AG09319 (cell line): Measurements from ENCODE around the gene PRKX.
A peak's percentile ranks its signal among the peaks of the same experiment; 100 is the strongest.
"Not testable (repeated sequence)": the region's sequence is repeated elsewhere in the genome, so short reads cannot be mapped to it uniquely, and the experiment has no call there.

Experiments used
- DNase-seq: peaks from one replicate; pipeline ENCODE4 v3.0.0-alpha.2; 2010; ENCODE audit warnings: low read depth; ENCODE audit errors: extremely low read depth
- TF ChIP-seq, protein P1 (sequence below): IDR thresholded peaks from 2 replicates; pipeline ENCODE4 v1.5.1; 2011; ENCODE audit warnings: low read depth, mild to moderate bottlenecking, inconsistent platforms, low read length, moderate library complexity

Gene PRKX

DNA sequence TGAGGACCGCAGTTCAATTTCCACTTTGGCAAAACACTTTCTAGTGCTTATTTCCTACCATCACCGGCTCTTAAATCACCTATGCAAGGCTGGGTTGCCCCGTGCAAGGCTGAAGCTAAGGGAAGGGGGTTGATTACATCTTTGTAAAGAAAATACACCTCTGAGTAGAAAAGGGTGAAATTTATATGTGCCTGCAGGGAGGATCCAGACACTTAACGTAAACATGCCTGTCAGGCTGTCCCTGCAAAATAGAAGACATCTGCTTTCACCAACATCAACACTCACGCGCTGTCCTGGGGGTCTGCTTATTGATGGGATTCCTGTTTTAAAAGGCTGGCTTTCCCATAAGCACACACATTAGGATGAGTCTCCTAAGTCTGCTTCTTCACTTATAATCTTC lies 92.0 kb downstream of the PRKX start:
- TF ChIP-seq, protein P1, sequence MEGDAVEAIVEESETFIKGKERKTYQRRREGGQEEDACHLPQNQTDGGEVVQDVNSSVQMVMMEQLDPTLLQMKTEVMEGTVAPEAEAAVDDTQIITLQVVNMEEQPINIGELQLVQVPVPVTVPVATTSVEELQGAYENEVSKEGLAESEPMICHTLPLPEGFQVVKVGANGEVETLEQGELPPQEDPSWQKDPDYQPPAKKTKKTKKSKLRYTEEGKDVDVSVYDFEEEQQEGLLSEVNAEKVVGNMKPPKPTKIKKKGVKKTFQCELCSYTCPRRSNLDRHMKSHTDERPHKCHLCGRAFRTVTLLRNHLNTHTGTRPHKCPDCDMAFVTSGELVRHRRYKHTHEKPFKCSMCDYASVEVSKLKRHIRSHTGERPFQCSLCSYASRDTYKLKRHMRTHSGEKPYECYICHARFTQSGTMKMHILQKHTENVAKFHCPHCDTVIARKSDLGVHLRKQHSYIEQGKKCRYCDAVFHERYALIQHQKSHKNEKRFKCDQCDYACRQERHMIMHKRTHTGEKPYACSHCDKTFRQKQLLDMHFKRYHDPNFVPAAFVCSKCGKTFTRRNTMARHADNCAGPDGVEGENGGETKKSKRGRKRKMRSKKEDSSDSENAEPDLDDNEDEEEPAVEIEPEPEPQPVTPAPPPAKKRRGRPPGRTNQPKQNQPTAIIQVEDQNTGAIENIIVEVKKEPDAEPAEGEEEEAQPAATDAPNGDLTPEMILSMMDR = no peak
- no peak for DNase-seq

DNA sequence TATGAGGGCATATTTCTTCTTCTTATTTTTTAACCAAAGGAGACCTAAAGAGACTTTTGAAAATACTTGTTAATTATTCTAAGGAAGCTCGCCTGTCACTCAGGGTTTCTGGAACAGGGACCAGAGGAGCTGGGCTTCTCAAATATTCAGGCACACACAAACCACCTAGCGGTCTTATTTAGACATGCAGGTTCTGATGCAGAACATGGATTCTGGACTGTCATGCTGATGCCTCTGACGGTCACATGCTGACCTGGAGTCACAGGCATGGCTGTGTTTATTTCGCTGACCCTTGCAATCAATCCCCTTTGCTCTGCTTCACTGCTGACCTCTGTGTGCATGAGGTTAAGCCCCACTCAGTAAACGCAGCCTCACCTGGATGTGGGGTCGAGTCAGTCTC lies 101.7 kb downstream of the PRKX start:
- DNase-seq = not testable (repeated sequence)

DNA sequence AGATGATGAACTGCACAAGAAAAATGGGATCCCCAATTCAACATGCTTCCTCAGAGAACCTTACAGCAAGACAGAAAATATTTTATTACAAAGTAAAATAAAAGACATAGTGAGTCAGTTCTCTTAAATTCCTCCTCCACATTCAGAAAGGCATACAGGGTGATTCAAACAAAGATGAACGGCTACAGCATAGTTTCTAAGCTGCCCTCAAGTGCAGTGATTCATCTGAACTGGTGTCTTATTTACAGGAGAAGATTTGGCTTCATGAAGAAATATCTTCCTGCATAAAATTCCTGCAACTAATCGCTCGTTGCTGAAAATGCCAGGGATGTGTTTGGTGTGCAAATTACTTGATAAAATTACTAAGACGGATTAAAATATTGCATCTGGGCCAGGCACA lies 103.6 kb downstream of the PRKX start:
- peak; percentile 14 for DNase-seq
- TF ChIP-seq, protein P1 = no peak

DNA sequence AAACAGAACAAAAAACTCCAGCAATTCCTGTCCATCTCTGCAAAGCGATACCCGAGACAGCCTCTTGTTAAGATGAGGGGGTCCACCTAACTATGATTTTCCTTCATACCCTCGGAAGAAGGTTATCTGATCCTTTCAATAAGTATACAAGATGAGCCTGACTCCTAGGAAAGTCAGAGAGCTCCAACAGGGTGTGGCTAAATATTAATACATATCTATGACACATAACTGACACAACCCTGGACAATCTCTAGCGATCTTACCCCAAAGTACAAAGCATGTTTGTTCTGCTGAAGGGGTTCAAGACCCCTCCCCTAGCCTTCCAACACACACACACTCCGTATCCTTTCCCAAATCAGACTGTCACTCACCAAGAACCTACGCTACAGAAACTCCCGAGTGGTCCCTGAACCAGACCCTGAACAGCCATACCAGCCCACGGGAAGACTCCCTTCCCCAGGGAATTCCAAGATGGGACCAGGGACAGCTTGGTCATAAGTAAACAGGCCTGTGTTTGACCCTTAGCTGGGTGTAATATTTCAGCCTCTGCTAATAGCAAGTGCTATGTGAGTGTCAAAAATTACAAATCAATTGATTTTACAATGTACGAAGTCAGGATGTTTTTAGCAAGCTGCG lies 110.3 kb downstream of the PRKX start:
- DNase-seq = no peak
- TF ChIP-seq, protein P1 = no peak

DNA sequence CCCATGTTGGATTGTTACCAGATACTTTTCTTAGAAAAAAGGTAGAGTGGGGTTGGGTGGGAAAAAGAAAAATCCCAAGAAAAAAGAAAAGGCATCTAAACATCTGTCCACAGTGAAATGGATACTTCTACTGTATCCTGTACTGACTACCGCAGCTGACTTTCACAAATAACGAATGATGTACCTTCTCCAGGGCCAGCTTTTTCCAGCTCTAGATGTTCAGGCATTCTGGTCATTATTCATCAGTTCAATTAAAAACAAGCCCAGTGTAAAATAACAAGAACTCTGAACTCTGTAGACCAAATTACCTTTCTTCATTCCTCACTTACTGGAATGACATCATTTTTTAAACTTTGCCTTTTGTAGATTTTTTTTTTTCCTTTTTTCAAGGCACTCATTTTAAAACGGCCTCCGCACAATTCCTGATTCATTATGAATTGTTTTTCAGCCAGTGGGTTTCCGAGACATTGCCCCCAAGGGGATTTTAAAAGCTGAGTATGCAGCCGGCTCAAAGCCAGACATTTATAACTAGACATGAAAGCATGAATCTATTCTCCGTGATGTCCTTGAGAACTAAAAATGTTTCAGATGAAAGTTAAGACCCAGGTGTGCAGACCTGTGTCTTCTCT lies 113.5 kb downstream of the PRKX start:
- TF ChIP-seq, protein P1 = no peak

DNA sequence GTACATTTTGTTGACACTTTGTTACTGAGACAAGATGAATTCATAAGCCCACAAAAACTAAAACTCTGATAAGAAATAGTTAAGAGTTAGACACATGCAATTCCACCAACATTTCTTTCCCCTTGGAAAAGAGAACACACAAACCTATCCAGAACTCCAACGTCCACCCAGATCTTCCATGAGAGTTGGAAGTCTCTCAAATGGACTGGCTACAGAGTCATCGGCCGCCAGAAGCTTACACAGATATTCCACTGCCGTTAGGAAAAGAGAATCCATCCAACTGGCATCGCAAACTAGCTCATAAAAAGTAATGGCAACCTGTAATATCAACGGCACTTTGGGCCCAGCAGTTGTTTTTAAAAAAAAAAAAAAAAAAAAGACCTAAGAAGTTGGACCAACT lies 114.7 kb downstream of the PRKX start:
- no peak for DNase-seq
- TF ChIP-seq, protein P1 = no peak

More for the DNA sequence above, 113.5 kb downstream of the PRKX start:
- DNase-seq = no peak

DNA sequence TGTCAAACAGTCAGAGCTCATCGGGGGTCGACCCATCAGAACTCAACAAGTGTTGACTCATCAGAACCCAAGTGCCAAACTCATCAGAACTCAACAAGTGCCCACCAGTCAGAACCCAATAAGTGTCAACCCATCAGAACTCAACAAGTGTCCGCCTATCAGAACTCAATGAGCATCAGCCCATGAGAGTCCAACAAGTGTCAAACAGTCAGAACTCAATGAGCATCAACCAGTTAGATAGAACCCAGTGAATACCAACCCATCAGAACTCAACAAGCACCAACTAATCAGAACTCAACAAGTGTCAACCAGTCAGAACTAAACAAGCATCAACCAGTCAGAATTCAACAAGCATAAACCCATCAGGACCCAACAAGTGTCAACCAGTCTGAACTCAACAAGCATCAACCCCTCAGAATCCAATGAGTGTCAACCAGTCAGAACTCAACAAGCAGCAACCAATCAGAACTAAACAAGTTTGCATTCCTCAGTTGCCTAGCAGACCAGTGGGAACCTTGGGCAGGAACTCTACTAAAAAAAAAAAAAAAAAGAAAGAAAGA lies 115.3 kb downstream of the PRKX start:
- no peak for DNase-seq

More for the DNA sequence above, 115.3 kb downstream of the PRKX start:
- TF ChIP-seq, protein P1 = no peak
